Daoy (cell line): Measurements from ENCODE around the gene ZPBP2. TPM values are rescaled to one million over a fixed set of nuclear protein-coding genes. Genes with fewer than 3 reads are reported as not detected.
"Not testable (repeated sequence)": the region's sequence is repeated elsewhere in the genome, so short reads cannot be mapped to it uniquely, and the experiment has no call there.

Experiments
- DNase-seq: peaks from one replicate; pipeline ENCODE4 v3.0.0-alpha.2; 2015; ENCODE audit warnings: low read depth
- total RNA-seq: library from RNA; depleted of rRNA; stranded (reverse); fragments of >200 nt; shearing (Covaris generic); gene quantifications from 2 replicates; pipeline ENCODE4 v1.2.3, GENCODE V29; 2014

The ZPBP2 gene
- total RNA-seq, 1 experiment from 2014 or later = not detected

DNA sequence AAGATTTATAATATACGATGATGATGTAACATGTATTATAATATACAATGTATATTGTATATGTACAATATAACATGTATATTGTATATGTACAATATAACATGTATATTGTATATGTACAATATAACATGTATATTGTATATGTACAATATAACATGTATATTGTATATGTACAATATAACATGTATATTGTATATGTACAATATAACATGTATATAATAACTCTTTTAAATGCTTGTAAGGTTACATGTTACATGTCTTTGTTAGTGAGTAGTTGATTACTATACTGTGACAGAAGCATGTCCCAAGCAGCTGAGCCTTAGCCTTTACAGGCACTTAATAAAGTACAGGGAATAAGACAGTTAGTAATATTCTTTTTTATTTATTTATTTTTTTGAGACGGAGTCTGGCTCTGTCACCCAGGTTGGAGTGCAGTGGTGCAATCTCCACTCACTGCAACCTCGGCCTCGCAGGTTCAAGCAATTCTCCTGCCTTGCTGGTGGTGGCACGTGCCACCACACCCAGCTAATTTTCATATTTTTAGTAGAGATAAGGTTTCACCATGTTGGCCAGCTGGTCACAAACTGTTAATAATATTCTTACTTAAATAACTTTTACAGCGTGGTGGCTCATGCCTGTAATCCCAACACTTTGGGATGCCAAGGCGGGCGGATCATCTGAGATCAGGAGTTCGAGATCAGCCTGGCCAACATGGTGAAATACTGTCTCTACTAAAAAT is 11.9 kb upstream of the ZPBP2 start:
- not testable (repeated sequence) for DNase-seq

DNA sequence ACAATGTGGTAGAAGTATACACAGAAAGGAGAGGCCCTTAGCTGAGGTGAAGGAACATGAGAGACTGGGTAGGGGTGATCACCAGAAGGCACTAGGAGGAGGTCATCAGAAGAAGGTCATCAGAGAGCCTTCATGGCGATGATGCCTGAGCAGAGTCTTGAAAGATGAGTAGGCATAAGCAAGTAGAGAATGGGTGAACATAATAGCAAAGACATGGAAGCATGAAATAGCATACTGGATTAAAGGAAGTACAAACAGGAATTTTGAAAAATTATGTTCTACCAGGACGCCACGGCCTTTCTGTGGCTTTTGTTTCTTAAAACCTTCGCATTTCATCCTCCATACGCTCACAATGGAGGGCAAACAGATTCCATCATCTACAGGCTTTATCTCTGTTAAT is 6.8 kb upstream of the ZPBP2 start:
- DNase-seq = no peak

DNA sequence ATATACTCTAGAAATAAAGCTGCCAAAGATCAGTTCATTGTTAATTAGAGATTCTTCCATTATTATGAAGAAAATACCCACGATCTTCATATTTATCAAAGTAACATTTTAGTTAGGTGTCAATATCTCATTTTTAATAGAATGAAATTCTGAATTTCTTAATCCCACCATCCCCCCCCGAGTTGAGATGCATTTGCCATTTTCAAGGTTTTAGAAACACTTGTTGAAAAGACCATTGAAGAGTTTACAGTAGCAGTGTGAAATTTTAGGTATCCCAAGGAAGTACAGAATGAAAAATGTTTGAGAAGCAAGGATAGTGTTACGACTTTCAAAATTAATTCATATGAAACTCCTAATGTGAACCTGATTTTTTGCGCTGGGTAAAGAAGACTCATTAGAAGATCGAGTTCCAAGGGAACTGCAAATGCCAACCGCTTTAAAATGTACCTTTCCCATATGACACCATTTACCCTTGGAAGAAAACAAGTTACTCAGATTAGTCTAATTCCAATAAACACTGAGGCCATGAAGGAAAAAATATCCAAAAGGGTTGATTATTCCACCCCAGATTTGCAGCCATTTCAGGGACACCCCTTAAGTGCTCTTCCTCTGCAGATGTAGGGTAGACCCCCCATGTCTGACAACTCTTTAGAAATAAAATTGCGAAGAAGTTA is 4.6 kb upstream of the ZPBP2 start:
- no peak for DNase-seq

DNA sequence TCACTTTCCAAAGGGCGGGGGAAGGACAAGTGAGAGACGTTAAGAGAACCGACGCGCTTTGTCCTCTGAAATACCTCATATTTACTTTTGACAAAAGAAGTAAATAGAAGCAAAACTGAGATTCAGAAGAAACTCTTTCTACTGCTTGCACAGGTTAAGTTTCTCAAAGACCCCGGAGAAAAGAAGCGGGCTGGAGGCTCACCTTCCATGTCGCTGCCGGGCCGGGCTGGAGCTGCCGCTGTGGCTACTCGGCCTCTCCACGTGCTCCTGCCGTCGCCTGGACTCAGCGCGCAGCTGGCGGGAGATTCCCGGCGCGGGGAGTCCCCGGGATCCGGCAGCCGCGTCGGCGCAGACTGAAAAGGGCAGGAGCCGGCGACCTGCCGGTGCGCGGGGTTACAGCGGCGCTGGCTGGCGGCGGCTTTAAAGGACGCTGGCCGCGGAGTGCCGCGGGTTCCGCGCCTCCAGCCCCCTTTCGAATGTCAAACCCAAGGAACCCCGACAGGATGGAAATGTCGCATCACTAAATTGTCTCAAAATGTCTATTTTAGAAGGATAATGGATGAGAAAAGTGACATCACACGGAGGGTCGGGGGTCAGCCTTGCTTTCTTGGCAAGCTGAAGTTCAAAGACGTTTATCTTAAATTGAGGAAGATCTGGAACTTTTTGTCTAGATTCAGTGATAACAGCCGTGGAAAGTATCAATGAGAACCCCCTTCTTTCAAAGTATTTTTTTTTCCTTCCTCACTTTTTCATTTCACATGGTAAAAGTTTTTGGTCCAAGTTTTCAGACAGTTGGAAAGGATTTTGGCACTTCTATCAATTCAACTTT is 3.9 kb upstream of the ZPBP2 start, which contains the start of gene IKZF3:
IKZF3 (minus strand) TSS at position 395 of the 829 bp plus-strand sequence; CDS start at position 209, 186 bp downstream.
- peak; percentile 75 for DNase-seq

DNA sequence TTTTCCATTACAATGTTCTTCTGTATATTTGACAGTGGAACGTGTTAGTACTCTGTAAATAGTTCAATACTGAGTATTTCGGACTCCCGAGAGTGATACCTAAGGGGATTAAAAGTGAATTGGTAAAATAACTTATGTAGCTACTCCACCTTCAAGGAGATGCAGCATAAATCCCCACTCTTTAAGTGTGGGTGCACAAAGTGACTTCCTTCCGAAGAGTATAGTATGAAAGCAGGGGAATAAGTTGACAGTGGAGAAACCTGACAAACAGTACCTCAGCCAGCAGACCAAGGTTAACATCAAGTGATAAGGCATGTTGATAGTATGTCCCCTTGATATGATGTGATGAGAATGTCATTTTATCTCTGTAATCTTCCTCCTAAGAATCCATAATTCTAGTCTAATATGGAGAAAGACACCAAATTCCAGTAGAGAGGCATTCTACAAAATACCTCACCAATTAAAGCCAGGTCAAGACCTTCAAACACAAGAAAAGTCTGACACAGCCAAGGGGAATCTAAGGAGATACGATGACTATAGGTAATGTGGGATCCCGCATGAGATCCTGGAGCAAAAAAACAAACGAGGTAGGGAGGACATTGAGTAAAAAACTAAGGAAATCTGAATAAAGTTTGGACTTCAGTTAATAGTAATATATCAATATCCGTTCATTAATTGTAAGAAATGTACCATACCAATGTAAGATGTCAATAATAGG is 1.8 kb upstream of the ZPBP2 start:
- DNase-seq = no peak

DNA sequence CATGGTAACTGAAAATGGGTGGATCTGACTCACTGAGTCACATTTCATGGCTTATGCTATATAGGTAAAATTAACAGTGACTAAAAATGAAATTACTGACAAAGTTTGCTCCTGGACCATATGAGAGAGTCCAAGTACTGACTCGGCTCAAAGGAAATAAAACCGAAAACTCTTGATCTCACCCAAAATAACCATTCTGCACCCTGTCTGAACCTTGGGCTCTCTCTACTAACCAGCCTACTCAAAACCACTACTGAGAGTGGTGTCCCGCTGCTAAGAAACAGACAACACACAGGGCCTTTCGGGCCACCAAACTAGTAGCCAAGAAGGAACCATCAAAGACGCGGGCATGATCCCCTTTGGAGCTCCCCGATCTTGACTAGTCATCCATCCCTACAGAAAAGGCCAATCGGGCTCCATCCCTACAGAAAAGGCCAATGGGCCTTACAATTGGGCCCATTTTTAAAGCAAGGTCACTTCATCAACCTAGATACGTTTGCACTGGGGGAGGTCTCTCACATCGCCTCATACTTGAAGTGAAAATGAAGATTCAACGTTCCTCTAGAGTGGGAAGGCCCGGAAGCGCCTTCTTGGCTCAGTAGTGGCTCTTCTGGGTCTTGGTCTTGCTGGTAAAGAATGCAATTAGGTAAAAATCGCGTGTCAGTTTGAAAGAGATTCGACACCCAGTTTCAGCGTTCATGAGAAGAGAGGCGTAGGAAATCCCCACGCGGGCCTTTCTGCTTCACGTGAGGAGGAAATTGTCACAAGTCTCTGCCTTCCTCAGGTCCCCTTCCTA is 720 bp upstream of the ZPBP2 start:
- no peak for DNase-seq

DNA sequence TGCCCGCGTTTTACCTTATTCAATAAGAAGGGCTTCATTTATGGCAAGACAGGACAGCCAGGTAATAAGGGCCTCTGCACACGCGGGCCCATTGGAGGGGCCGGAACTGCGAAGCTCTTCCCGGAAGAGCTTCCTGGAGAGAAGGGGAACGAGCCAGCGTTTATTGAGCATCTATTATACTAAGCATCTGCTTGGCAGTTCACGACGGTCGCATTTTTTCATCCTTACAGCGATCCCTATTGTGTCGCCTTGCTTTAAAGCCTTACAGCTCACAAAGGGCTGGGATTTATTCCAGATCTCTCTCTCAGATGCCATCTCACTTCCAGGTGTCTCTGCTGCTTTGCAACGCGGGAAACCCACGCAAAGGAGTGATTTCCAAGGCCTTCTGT is 546 bp downstream of the ZPBP2 start:
- no peak for DNase-seq

DNA sequence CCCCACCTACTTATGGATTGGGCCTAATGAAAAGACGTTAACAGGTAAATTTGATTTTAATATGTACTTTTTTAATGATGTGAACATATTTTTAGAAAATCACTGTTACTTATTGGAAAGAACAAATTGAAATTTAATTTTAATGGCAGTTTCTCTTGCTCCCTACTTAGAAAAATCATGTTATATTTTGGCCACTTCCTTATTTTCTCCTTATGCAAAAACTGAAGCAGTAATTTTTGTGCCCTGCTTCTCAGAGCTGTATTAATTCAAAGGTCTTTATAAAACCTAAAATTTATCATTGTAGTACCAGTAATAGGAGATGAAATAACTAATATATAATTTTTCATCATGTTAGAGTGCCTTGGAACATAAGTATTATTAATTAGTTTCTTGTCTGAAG is 2.8 kb downstream of the ZPBP2 start:
- no peak for DNase-seq

DNA sequence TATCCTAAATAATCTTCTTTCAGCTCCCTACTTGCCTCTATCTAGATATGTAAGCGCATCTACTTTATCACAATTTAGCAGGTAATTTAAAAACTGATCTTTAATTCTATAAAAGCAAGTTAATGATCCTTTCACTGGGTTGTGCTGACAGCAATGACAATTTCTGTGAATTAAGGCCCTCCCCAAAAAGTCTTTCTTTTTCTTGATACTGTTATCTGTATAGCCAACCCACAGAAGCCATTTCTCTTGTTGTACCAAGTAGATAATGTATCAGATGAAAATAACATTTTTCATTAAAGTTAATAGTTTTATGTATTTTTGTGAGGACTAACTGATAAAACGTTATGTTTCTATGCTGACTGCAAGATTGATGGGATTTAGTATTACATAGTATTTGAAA is 3.8 kb downstream of the ZPBP2 start:
- no peak for DNase-seq

DNA sequence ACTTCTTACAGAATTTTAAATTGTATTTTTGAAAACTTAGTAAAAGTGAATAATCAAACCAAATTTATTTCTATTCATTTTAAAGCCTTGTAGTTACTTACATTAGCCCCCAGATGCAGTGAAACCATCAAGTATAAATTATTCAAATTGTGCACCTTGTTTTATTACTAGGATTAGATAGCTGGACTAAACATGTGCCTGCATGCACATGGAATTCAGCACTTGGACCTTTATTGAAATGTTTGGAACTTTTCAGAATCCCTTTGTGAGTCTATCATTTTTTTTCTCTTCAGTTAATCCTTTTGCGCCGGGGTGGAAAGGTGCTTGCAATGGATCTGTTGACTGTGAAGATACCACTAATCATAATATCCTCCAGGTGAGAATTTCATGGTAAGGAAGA is 4.7 kb downstream of the ZPBP2 start:
- DNase-seq = no peak

DNA sequence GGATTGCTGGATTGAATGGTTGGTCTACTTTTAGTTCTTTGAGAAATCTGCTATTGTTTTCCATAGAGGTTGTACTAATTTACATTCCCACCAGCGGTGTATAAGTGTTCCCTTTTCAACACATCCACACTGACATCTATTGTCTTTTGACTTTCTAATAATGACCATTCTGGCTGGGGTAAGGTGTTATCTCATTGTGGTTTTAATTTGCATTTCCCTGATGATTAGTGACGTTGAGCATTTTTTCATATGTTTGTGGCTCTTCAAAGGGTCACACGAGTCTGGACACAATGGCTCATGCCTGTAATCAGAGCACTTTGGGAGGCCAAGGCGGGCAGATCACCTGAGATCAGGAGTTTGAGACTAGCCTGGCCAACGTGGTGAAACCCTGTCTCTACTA is 18.1 kb downstream of the ZPBP2 start:
- DNase-seq = not testable (repeated sequence)

DNA sequence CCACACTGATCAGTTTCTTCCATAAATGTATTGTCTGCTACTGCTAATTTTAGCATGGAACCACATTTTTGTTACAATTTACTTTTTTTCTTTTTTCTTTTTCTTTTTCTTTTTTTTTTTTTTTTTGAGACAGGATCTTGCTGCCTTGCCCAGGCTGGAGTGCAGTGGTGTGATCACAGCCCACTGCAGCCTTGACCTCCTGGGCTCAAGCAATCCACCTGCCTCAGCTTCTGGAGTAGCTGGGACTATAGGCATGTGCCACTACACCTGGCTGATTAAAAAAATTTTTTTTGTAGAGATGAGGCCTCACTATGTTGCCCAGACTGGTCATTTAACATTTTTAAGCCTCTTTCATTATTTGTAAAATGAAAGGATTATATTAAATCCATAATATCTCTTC is 19.1 kb downstream of the ZPBP2 start:
- DNase-seq = no peak

DNA sequence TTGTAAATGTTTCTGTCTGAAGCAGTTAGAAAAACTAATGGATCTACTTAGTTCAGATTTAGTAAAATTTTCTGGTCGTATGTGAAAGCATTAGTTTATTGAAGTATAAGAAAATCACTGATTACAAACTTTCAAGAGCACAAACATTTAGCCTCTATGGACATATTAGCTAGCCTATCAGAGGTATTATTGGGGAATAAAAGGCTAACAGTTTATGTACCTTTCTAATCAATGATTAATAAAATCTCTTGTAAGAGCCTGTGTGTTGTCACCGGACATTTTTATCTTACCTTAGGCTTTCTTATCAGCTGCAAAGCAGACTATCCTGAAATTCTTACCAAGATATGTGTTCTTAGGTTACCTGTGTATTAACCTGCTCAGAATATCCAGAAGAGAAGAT is 21.2 kb downstream of the ZPBP2 start:
- DNase-seq = no peak

DNA sequence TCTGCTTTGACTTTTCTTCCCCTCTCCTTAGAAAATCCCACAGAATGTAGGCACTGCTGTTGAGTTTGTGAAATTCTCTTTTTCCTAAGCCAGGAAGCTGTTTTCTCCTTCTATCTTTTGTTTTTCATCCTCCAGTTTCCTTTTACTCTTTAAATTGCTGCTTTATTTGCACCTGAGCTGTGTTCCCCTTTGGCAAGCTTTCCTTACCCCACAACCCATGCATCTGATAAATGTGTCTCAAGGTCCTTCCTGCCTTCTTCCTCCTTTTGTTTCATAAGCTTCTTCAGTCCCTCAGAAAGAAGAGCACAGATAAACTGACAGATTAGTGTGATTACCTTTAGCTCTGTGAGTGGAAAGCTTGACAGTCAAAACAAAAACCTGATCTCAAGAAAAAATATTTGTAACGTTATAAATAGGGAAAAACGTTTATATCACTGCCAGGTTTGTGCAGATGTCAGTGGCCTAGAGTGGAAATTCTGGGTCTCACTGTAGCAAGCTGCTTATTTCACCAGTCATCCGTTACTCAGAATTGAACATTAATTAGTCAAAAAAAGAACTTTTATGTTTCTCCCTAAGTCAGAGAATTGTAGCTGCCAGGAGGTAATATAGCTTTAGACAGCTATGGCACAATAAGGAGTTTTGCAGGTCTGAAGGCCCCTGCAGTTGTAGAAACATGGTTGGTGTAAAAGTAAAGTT is 26.8 kb downstream of the ZPBP2 start:
- no peak for DNase-seq

DNA sequence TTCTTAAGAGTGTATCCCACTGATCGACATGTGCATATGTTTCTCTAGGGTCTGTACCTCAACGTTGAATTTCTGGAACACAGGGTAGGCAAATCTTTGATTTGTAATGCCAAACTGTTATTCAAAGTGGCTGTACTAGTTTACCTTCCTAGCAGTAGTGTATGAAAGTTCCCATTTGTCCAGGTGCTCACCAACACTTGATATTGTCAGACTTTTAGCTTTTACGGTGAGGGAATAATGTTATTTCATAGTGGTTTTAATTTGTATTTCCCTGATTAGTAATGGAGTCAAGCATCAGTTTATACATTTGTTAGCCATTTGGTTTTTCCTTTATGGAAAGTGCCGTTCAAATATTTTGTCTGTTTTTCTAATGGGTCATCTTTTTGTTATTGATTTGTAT is 30.1 kb downstream of the ZPBP2 start:
- DNase-seq = no peak

DNA sequence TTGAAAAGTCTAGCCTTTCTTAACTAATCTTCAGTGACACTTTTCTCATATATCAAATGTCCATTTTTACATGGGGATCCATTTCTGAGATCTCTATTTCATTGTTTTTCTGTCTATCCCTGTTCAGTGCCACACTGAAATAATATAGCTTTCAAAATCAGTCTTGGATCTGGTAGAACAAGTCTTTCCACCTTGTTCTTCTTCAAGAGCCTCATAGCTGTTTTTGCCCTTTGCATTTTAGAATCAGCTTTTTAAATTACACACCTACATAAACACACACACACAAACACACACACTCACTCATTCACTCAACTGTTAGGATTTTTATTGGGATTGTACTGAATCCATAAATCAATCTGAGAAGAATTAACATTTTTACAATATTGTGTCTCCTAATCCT is 31.2 kb downstream of the ZPBP2 start:
- DNase-seq = no peak

DNA sequence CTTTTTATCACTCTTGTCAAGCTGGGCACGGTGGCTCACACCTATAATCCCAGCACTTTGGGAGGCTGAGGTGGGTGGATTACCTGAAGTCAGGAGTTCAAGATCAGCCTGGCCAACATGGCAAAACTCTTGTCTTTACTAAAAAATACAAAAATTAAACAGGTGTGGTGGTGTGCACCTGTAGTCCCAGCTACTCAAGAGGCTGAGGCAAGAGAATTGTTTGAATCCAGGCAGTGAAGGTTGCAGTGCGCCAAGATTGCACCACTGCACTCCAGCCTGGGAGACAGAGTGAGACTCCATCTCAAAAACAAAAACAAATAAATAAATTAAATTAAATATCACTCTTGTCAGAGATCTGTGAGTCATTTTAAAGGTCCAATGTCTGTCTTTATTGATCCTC is 34.0 kb downstream of the ZPBP2 start:
- not testable (repeated sequence) for DNase-seq

DNA sequence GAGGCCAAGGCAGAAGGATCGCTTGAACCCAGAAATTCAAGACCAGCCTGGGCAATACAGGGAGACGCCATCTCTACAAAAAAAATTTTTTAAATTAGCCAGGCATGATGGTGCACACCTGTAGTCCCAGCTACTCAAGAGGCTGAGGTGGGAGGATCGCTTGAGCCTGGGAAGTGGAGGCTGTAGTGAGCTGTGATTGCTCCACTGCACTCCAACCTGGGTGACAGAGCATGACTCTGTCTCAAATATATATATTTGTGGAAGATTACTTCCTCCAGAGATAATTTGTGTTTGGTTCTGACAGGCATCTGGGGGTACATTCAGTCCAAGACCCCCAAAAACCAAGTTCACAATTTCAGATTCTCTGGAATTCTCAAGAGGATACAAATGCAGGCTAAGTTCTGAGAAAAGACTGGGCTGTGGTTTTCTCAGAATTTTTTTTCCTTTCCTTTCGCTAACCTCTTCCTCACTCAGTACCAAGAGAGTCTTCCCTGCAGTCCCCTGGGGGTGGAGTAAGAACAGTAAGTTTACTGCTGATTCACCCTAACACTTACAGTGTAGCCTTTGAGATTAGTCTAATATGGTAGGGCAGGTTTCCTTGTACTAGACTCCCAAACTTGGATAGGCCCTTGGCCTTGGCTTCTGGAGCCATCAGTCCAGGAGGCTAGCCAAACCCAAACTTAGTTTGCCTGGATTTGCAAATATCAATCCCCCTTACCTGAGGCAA is 35.3 kb downstream of the ZPBP2 start:
- no peak for DNase-seq

DNA sequence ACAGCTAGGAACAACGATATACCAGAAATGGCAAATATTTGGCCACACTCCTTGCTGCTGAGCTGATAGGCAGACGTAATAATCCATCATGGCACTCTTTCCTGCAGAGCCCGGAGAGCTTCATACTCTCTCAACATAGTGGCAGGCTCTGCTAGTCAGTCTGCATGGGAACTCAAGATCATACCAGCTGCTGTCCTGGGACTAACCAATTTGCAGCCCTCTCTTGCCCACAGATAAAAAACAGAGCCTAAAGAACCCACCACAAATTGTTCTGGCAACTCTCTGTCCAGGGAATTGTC is 36.9 kb downstream of the ZPBP2 start:
- no peak for DNase-seq

DNA sequence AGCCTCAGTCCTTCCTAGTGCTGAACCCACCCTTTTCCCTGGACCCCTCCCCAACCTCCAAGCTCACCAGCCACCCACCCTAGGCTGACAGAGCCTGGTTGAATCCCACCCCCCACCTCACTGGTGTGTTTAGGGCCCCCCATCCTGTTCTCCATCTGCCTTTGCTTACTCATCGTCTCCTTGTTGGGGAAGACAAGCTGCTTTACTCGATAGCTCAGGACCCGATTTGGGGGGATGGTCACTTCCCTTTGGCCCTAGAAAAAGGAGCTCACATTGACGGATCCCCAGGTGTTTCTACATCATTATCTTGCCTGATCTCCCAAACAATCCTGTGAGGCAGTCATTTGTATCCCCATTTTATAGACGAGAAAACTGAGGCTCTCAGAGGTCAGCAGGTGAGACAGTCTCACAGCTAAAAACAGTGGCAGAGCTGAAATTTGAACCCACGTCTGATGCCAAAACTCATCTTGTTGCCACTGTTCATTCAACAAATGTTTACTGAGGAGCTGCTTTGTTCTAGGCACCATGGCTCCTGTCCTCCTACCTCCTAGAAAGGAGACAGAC is 40.9 kb downstream of the ZPBP2 start:
- DNase-seq = no peak
